Activated CD8-positive, alpha-beta memory T cell treated with anti-CD3 and anti-CD28 coated beads for 4 hours (primary cell): ENCODE results near the gene STIMATE.

Experiments
- DNase-seq, 2 donors: peaks; one replicate each; pipeline ENCODE4 v3.0.0-alpha.2; 2020; ENCODE audit warnings: low read depth in 2 of 2

STIMATE gene

DNA sequence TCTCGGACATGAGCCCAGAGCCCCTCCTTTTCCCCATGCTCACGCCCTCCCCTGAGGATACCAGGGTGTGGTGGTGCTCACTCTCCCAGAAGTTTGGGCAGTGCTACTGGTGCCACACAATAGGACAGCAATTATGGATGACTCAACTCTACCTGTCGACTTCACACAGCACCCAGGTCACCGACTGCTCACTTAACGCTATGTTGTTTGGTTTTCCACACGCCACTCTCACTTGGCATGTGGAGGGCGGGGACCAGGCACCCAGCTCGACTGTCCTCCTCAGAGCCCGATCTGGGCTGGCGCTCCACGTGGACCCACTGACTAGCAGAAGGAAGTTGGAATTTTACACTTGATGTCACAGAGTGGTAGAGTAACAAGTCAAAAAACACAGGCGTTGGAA is 30.9 kb downstream of the STIMATE start:
- DNase-seq = no peak

DNA sequence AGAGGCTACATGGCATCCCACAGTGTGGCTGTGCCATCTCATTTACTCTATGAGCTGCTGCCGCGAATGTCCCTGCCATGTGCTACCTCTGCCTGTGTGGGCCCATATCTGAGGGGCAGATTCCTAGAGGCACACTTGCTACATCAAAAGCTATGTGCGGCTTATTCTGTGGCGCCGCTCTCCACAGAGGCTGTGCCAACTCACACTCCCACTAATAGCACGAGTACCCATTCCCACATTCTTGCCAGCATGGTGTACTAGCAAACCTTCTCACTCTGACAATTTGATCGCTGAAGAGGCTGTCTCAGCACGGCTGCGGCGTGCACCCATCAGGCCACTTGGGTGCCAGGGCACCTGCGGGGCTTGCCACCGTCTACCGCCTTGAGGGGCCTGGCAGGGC is 31.4 kb downstream of the STIMATE start:
- no peak for DNase-seq

DNA sequence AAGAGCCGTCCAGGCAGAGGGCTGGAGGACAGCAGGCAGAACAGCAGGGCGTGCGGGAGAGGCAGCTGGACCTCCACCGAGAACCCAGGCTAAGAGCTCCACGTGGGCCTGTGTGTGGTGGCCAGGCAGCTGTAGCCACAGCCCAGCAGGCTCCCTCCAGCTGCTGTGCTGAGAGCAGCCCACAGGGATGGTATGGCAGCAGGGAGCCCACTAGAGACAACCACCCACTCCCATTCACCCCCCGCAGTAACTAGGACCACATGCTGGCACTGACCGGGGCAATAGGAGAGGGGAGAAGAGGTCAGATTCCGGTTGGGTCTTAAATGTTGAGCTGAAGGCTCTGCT is 37.0 kb downstream of the STIMATE start:
- no peak for DNase-seq

DNA sequence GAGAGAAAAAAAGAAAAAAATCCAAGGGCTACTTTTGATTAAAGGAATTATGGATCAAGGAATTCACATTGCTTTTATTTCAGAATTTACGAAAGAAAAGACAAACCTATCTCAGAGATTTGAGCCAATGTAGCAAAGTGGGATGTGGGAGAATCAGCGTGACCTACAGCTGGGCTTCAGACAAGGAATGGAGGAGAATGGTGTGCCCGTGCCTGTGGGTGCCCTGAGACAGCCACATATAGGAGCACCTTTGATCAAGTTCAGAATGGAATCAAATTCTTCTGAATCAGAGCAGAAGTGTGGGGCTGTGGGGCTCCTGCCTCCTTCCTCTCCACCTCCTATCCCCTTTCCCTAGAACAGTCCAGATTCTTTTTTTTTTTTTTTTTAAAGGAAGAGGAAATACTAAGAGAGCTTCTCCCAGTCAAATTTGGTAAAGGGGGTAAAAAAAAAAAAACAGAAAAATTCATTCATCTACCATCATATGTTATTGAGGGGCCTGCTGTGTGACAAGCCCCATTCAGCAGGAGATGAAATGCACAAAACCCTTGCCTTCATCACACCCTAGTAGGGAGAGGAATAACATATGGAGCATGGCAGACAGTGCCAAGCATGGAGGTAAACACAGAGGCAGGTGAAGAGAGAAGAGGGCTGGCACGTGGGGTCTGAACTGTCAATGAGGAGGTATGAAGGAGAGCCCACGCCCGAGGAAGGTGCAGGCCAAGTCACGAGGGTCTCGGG is 37.5 kb downstream of the STIMATE start:
- DNase-seq = no peak

DNA sequence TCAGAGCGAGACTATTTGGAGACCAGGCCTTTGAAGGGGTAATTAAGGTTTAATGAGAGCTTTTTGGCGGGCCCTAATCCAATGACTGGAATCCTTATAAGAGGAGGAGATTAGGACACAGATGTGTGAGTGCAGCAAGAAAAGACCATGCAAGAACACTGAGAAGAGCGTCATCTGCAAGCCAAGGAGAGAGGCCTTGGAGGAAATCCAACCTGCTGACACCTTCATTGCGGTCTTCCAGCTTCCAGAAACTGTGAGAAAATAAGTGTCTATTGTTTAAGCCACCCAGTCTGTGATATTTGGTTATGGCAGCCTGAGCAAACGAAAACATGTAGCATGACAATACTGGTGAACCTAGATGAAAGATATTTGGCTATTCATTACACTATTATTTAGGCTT is 39.5 kb downstream of the STIMATE start:
- DNase-seq = no peak

DNA sequence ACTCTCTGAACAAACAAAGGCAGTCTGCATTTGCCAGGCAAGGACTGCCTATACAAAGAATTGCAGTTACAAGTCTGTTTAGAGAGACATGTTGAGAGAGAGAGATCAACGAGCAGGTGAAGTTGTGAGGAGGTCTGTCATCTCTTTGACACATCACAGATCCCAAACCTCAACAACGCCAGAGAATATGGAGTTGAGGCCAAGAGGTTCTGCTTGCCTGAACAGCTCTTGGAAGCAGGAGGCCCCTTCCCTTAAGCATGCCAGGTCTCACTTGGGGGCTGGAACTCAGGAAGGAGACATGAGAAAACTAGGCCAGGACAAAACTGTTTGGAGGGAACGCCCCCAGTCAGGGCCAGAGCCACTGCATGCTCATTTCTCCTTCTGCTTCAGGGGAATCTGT is 40.2 kb downstream of the STIMATE start:
- DNase-seq = no peak

DNA sequence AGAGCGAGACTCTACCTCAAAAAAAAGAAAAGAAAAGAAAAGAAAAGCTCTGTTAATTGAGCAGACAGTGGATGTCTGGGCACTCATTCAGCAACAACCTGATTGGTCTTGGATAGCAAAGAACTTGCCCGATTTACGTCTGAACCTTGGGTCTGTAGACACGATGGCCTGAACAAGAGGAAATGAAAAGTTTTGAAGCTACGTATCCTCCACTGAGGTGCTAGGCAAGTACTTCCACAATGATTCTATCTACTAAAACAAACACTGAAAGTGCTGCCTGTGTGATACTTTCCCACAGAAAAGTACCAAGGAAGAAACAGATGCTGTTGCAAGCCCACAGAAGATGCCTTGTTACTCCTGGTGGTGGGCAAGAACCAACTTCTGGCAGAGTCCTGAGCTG is 40.7 kb downstream of the STIMATE start:
- DNase-seq = no peak

DNA sequence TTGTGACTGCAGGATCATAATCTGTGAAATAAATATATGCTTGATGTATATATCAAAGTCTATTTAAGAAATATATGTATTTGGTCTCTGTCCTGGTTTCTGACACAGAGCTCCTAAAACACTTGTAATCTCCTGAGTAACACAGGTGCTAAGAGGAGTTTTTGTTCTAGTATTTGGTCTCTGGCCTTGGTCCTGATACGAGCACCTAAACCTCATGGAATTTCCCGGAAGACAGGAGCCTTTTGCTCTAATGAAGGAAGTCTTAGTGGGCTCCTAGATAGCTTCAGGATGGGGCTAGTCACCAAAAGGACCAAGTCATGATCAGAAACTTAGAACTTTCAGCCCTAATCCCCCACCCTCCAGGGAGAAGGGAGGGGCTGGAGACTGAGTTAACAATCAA is 43.3 kb downstream of the STIMATE start:
- DNase-seq = no peak

DNA sequence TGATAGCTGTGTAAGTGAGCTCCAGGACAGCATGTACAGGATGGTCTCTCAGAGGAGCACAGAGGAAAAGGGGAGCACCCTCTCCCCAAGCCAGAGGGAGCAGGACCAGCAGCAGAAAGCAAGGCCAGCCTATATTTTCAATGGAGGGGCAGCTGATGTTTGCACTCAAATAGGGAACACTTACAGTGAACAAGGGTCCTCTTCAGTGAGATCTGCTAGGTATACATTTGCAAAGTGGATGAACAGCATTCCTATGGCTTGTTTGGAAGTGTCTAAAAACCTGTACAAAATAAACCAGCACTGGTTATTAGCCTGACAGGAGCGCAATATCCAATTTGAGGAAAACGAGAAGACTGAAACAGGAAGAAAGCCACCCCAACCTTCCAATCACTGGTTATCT is 44.9 kb downstream of the STIMATE start:
- DNase-seq = no peak

DNA sequence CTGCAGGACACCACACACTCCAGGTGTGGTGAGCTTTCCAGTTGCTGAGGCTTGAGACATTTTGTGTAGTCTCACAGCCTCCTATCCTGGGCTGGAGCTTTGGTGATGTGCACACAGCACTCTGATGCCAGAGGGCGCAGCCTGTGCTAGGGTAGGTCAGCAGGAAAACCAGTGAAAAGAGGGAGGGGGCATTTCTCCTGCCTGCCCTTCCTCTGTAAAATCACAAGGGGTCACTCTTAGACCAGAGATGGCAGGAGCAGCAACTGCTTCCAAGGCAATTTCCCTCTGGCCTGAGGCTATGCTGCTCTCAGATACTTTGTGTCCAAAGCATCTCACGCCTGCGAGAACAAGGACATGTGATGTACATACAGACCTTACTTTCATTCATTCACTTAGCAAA is 46.0 kb downstream of the STIMATE start:
- no peak for DNase-seq

DNA sequence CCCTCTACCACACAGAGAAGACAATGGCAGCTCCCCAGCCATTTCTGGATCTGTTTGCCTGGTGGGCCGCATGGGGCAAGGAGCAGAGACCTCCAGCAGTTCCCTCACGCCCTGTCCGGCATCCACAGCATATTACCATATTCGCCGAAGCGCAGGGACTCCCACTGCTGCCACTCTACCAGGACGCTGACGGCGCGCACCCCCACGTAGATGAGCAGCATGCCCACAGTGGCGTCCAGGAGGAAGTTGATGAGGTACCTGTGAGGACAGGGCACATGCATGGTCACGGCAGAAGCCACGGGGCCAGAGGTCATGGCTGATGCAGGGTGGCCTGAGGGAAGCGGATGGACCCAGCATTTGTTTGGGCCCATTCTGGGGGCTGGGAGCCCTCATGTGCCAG is 47.7 kb downstream of the STIMATE start:
- no peak for DNase-seq

DNA sequence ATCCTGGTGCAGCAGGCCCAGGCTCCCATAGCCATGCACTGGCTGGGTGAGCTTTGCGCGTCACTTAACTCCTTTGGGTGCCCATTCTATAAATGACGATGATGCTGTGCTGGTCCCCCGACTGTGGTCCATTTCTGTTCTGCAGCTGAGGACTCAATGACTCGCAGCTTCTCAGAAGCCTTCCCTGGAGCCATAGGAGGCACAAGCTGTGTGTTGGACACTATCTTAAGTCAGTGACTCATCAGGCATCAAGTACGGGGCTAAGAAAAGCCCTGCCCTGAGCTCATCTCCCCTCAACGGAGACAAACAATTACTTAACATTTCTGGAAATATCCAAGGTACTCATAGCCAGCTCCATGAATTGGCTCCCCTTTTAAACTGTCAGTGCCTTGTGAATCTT is 48.7 kb downstream of the STIMATE start:
- no peak for DNase-seq

DNA sequence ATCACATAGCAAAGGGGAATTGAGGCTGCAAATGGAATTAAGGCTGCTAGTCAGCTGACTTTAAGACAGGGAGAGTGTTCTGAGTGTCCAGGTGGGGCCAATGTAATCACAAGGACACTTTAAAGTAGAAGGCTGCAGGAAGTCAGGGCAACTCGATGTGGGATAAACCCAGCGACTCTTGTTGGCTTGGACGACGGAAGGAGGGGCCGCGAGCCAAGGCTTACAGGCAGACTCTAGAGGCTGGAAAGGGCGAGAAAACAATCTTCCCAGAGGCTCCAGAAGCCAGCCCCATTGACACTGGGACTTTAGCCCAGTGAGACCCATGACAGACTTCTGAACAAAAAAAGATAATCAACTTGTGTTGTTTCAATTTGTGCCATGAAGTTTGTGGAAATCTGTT is 49.6 kb downstream of the STIMATE start:
- DNase-seq = no peak

DNA sequence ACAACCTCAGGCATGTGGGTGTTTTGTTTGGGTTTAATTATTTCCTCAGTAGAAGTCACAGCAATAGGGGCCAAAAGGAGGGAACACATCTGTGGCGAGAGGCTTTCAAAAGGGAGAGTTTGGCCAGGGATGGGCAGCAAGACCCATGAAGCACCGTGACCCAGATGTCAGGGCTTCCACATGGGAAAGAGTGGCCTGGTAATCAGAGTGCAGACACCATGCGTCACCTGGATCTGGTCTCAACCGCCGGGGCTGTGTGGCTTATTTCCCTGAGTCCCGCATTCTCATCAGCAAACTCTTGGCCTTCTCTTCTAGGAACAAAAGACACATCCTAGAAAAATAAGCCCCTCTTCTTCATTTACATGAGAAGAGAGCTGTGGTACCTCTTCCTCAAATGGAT is 50.1 kb downstream of the STIMATE start:
- no peak for DNase-seq

DNA sequence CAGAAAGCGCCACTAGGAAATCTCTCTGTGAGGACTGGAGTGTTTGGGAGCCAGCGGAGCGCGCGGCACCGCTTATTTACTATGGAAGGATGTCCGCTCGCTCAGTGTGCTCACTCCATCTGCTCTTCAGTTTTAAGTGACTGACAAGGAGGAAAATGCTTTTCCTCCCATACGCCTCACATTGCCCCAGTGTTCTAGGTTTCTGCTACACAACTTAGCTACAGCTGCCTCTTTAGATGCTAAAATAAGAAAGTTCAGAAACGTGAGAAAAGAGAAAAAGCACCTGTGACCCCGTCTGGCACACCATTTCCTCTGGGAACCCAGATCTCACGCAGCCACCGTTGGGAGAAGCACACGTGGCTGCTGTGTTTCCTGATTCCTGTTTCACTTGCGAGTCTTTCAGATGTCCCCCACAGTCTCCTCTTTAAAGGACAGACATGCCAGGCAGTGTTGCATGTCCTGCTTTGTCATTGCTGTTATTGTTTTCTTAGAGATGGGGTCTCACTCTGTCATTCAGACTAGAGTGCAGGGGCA is 50.8 kb downstream of the STIMATE start:
- DNase-seq = no peak

DNA sequence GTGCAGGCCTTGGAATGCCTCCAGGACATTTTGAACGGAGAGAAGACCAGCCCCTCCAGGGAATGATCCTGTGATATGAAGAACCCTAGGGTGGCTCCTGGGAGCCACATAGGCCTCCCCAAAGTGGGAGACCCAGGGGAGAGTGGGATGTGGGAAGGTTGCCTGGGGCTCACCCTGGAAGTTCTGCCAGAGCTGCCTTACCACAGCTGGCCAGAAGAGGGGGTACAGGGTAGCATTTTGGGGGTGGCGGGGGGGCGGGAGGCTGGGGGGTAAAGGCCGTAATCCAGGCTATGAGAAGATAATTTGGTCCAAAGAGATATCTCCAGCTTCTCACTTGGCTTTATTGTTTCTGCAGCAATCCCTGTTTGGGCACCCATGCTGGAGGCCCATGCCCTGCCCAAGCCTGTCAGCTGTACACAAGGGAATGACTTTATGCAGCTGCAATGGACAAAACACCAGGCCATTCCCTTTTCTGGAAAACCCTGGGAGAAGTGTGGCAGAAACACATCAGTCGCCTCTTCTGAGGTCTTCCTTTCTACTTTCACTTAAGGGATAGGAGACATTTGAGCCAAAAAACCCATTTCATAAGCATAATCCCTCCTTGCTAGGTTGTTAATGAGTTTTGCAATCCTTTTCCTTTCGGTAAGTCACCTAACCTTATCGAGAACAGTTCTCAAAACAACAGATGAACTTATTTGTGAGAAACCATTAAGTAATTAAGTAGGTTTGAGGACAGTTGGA is 51.5 kb downstream of the STIMATE start:
- DNase-seq = no peak

DNA sequence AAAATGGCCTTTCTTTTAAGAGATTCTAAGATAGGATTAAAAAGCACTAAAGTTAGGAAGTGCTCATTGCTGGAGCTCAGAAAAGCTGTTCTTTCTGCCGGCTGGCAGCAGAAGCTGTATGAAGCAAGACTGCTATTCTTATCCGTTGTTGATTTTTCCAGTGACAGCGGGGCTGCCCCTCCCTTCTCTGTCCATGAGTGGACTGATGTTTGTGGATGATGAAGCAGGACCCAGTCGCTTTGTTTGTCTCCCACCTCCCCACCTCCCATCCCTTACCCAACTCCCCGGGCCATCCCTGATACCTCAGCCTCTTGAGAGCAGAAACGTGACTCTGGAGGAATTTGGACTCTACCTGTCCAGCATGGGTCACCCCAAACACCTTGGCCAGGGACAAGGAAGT is 52.2 kb downstream of the STIMATE start:
- no peak for DNase-seq

DNA sequence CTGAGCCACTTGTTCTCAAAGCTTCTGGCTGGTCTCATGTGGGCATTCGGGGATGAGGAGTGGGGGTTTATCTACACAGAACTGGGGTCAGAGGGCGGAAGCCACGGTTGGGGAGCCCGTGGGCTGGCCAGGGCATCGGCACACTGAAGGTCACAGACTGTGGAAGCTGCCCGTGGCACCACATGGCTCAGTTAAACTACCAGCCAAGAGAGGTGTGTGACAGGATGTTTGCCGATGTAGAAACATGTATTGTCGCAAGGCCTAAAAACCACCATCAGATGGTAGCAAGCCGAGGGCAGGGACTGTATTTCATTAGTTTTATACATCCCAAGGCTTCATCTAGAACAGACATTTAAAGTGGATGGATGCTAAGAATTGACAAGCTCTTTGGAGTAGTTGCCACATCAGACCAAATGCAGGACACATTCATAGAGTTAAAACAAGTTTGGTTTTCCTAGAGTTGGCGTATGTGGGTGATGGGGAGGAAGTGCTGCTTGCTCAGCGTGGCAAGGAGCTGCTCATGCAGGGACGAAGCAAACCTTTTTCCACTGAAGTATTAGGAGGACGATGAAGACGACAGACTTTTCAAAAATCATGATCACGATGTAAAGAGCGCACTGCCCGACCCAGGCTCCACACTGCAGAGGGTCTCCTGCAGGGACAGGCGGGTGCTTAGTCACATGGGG is 52.9 kb downstream of the STIMATE start:
- DNase-seq = no peak

DNA sequence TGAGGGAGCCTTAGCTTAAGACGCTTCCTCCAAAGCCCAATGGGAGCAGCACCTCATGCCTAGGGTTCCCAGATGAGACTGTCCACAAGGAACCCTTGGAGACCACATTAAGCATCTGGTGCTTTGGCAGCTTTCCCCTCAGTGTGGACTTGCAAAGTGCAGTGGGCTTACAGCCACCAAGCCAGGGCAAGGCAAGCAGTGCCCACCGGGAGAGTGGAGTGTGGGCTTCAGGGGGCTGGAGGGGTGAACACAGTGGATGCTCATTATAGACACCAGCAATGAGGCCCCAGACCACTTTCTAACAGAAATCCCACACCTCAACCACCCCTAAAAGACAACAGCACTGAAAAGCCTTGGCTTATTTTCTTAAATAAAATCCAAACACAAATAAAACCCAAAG is 53.5 kb downstream of the STIMATE start:
- no peak for DNase-seq

DNA sequence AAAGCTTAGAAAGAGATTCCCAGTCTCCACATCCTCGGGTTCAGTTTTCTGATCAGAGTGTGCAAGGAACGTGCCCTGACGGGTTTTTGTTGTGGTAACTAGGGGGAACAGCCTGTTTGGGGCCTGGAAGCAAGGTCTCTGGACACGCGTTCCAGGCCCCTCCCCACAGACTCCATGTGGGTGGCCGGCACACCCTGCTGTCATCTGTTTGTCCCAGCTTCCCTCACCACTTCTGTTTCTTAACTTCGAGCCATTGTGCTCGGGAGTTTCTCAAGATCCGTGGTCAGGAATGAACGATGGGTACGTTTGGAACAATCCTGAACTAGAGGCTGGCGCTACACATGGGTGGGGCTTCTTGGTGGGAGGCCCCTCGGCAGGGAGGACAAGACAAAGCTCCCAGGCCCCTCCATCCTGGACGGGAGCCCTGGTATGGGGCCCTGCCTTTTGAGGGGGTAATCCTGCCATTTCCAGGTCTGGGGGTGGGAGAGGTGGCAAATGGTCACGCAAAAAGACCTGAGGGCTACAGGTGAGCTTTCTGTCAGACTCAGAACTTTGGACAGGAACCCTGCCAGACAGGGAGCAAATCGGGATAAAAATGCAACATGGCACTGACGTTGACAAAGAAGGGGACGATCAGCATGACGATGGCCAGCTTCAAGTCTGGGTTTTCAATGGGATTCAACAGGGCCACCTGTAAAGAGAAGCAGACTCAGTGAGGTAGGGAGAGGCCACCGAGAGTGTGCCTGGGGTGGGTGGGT is 54.1 kb downstream of the STIMATE start:
- DNase-seq = no peak

DNA sequence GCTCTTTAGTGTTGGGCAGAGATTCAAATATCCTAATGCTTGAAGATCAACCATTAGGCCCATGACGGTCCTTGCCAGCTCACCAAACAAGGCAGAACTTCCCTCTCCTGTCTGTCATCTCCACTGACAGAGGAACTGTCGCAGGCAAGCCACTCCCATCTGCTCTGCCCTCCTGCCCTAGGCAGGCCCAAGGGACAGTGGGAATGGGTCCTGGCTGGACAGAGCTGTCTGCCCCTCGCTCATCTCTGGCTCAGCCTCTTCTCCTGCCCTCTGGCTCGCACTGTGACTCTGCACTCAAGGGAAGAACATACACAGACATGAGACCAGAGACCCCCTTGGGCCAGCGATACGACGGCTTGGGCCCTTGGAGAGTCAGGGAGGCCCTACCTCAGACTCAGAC is 54.9 kb downstream of the STIMATE start:
- DNase-seq = no peak

DNA sequence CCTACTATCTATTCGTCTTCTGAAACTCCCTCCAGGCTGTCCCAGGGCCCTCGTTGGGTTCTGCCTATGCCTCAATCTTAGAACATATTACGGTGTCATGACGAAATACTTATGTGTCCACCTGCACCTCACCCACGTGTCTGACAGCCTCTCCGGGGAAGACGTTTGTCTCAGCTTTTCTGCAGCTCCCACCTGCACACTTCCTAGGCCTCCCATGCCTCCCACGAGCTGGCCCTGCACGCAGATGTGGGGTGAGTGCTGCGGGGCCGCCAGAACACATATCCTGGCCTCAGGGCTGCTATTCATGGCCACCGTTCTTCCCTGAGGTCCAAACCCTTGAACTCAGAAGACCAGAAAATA is 55.4 kb downstream of the STIMATE start:
- no peak for DNase-seq
